ENCODE data around the gene NFKBIE.

DNA sequence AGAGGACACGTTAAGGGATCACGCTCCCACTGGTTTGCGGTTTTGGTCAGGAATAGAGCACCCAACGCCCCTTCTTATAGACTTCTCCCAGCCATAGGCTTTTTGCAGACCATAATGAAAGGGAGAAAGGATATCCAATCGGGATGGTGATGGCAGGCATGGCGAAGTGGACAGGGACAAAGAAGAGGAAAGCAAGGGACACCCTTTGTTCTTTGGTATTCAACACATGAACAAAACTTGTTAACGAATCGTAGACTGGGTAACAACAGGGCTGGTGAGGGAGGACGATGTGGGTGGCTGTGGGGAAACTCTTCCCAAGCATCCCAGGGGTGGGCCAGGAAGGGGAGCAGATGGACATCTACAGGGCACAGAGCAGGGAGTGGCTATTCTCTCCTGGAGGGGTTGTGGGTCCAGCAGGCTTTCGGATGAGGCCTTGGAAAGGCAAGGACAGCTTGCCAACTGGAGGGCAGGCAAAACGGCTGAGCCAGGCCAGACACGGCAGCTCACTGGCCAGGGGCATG is 19.9 kb downstream of the NFKBIE start:
- TF ChIP-seq TCF12 (IDR thresholded peaks at IDR 0.05; ENCODE audit: low read depth) (no peak), CEBPB (IDR thresholded peaks at IDR 0.05) (no peak), CREB1 (IDR thresholded peaks at IDR 0.05; ENCODE audit: low read depth) (no peak), TEAD4 (IDR thresholded peaks at IDR 0.05) (no peak), RAD21 (IDR thresholded peaks at IDR 0.05; ENCODE audit: low read depth) (no peak), YY1 (IDR thresholded peaks at IDR 0.05; ENCODE audit: low read depth) (no peak), TAF1 (IDR thresholded peaks at IDR 0.05; ENCODE audit: low read depth) (no peak), EP300 (IDR thresholded peaks at IDR 0.05; ENCODE audit: borderline replicate concordance) (no peak)
- TF ChIP-seq, protein P1, sequence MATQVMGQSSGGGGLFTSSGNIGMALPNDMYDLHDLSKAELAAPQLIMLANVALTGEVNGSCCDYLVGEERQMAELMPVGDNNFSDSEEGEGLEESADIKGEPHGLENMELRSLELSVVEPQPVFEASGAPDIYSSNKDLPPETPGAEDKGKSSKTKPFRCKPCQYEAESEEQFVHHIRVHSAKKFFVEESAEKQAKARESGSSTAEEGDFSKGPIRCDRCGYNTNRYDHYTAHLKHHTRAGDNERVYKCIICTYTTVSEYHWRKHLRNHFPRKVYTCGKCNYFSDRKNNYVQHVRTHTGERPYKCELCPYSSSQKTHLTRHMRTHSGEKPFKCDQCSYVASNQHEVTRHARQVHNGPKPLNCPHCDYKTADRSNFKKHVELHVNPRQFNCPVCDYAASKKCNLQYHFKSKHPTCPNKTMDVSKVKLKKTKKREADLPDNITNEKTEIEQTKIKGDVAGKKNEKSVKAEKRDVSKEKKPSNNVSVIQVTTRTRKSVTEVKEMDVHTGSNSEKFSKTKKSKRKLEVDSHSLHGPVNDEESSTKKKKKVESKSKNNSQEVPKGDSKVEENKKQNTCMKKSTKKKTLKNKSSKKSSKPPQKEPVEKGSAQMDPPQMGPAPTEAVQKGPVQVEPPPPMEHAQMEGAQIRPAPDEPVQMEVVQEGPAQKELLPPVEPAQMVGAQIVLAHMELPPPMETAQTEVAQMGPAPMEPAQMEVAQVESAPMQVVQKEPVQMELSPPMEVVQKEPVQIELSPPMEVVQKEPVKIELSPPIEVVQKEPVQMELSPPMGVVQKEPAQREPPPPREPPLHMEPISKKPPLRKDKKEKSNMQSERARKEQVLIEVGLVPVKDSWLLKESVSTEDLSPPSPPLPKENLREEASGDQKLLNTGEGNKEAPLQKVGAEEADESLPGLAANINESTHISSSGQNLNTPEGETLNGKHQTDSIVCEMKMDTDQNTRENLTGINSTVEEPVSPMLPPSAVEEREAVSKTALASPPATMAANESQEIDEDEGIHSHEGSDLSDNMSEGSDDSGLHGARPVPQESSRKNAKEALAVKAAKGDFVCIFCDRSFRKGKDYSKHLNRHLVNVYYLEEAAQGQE (IDR thresholded peaks at IDR 0.05; ENCODE audit: low read depth), result no peak
- TF ChIP-seq, protein P2, sequence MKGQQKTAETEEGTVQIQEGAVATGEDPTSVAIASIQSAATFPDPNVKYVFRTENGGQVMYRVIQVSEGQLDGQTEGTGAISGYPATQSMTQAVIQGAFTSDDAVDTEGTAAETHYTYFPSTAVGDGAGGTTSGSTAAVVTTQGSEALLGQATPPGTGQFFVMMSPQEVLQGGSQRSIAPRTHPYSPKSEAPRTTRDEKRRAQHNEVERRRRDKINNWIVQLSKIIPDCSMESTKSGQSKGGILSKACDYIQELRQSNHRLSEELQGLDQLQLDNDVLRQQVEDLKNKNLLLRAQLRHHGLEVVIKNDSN (IDR thresholded peaks at IDR 0.05), result no peak
- TF ChIP-seq, protein P3, sequence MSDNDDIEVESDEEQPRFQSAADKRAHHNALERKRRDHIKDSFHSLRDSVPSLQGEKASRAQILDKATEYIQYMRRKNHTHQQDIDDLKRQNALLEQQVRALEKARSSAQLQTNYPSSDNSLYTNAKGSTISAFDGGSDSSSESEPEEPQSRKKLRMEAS (IDR thresholded peaks at IDR 0.05), result no peak

Measured in Ishikawa (cell line).